SJCRH30 (cell line): ENCODE measurements around the gene AMOTL2. TPM values are rescaled to one million over a fixed set of nuclear protein-coding genes. Genes with fewer than 3 reads are reported as not detected.

ENCODE experiments used
- DNase-seq, 2 experiments: peaks; one replicate each; pipeline ENCODE4 v3.0.0-alpha.2; 2015 to 2020
- H3K27ac ChIP-seq: fragments of 250-450 bp; sonication (Bioruptor Pico); 2 replicates; pipeline ENCODE4 v1.5.1; 2020; ENCODE audit warnings: mild to moderate bottlenecking, moderate library complexity
- H3K27me3 ChIP-seq: fragments of 250-450 bp; sonication (Bioruptor Pico); 2 replicates; pipeline ENCODE4 v1.5.1; 2020; ENCODE audit warnings: mild to moderate bottlenecking, moderate library complexity
- H3K36me3 ChIP-seq: fragments of 250-450 bp; sonication (Bioruptor Pico); 2 replicates; pipeline ENCODE4 v1.5.1; 2020; ENCODE audit warnings: mild to moderate bottlenecking, moderate library complexity
- H3K4me1 ChIP-seq: fragments of 250-450 bp; sonication (Bioruptor Pico); 2 replicates; pipeline ENCODE4 v1.5.1; 2020; ENCODE audit warnings: mild to moderate bottlenecking, moderate library complexity
- H3K4me3 ChIP-seq: fragments of 250-450 bp; sonication (Bioruptor Pico); 2 replicates; pipeline ENCODE4 v1.5.1; 2020; ENCODE audit warnings: mild to moderate bottlenecking, moderate library complexity
- H3K9me3 ChIP-seq: fragments of 250-450 bp; sonication (Bioruptor Pico); replicated peaks from 2 replicates; pipeline ENCODE4 v1.5.1; 2020; ENCODE audit warnings: mild to moderate bottlenecking, moderate library complexity
- total RNA-seq: library from RNA; depleted of rRNA; stranded (reverse); fragments of >200 nt; shearing (Covaris generic); gene quantifications from 2 replicates; pipeline ENCODE4 v1.2.3, GENCODE V29; 2014; rRNA removed

The AMOTL2 gene
- 18.8 and 19.0 TPM in 2 replicates for total RNA-seq

GRCh38 chr3:134374105-134374790, at the start of gene AMOTL2:
Gene AMOTL2 (minus strand): TSS chr3:134374447. CDS start chr3:134371433, 3,014 bp downstream.
- H3K4me1 ChIP-seq: peaks cover 7% of the 10 kb centered on the region; the same call in 1 of the 2 replicates
- H3K27me3 ChIP-seq: no peaks in the 10 kb centered on the region
- H3K9me3 ChIP-seq: no peaks in the 10 kb centered on the region
- H3K36me3 ChIP-seq: peaks cover 30% of the 10 kb centered on the region
- H3K4me3 ChIP-seq: peak within 1 kb of the TSS; percentile 88
- DNase-seq: peak; percentile 94 to 95
- H3K27ac ChIP-seq: peak within 1 kb of the TSS; percentile 99

- H3K4me3 ChIP-seq: no peak overlapping the region
- H3K4me1 ChIP-seq: peaks cover 24% of the 10 kb centered on the region
- no peaks in the 10 kb centered on the region for H3K27me3 ChIP-seq
- DNase-seq: peak; percentile 77 to 80
- no peaks in the 10 kb centered on the region for H3K9me3 ChIP-seq
- H3K27ac ChIP-seq: no peak overlapping the region
- no peaks in the 10 kb centered on the region for H3K36me3 ChIP-seq
Measured at GRCh38 chr3:134423153-134423552, 48.9 kb upstream of the AMOTL2 start.

- H3K27ac ChIP-seq: no peak overlapping the region
- no peaks in the 10 kb centered on the region; the same call in 1 of the 2 replicates for H3K36me3 ChIP-seq
- no peak overlapping the region for H3K4me3 ChIP-seq
- DNase-seq: no peak
- H3K27me3 ChIP-seq: peaks cover 4% of the 10 kb centered on the region; the same call in 1 of the 2 replicates
- peaks cover 14% of the 10 kb centered on the region for H3K4me1 ChIP-seq
- H3K9me3 ChIP-seq: 0 out of 2 replicates have a peak, but pooled peaks cover 2% of the 10 kb centered on the region
Measured at GRCh38 chr3:134419960-134420321, 45.7 kb upstream of the AMOTL2 start.

GRCh38 chr3:134419214-134419959, 45.1 kb upstream of the AMOTL2 start:
- DNase-seq: peak; percentile 21 to 45
- H3K4me3 ChIP-seq: no peak overlapping the region
- 0 out of 2 replicates have a peak, but pooled peaks cover 5% of the 10 kb centered on the region for H3K9me3 ChIP-seq
- no peak overlapping the region for H3K27ac ChIP-seq
- peaks cover 4% of the 10 kb centered on the region; the same call in 1 of the 2 replicates for H3K27me3 ChIP-seq
- H3K4me1 ChIP-seq: peaks cover 14% of the 10 kb centered on the region
- H3K36me3 ChIP-seq: no peaks in the 10 kb centered on the region; the same call in 1 of the 2 replicates

- DNase-seq: no peak
- no peak overlapping the region for H3K4me3 ChIP-seq
- H3K27me3 ChIP-seq: no peaks in the 10 kb centered on the region
- H3K36me3 ChIP-seq: no peaks in the 10 kb centered on the region
- peaks cover 10% of the 10 kb centered on the region; the same call in 1 of the 2 replicates for H3K4me1 ChIP-seq
- no peak overlapping the region for H3K27ac ChIP-seq
- no peaks in the 10 kb centered on the region for H3K9me3 ChIP-seq
Measured at GRCh38 chr3:134409041-134409440, 34.8 kb upstream of the AMOTL2 start.

- H3K27ac ChIP-seq: peak overlapping the region; percentile 69
- no peaks in the 10 kb centered on the region for H3K36me3 ChIP-seq
- H3K4me1 ChIP-seq: peaks cover 10% of the 10 kb centered on the region; the same call in 1 of the 2 replicates
- no peaks in the 10 kb centered on the region for H3K27me3 ChIP-seq
- H3K9me3 ChIP-seq: peaks cover 2% of the 10 kb centered on the region
- DNase-seq: no peak
- H3K4me3 ChIP-seq: peak overlapping the region; percentile 51
Measured at GRCh38 chr3:134407239-134407625, 33.0 kb upstream of the AMOTL2 start.

- Histone ChIP-seq H3K27me3 (no peaks in the 10 kb centered on the region), H3K36me3 (no peaks in the 10 kb centered on the region), H3K4me3 (peak overlapping the region; percentile 51), H3K4me1 (peaks cover 10% of the 10 kb centered on the region; the same call in 1 of the 2 replicates), H3K9me3 (peaks cover 8% of the 10 kb centered on the region), H3K27ac (peak overlapping the region; percentile 69)
- peak; percentile 79 to 84 for DNase-seq
Measured at GRCh38 chr3:134406331-134407238, 32.3 kb upstream of the AMOTL2 start.

GRCh38 chr3:134404366-134404885, 30.2 kb upstream of the AMOTL2 start:
- H3K36me3 ChIP-seq: 0 out of 2 replicates have a peak, but pooled peaks cover 2% of the 10 kb centered on the region
- no peak for DNase-seq
- peaks cover 15% of the 10 kb centered on the region for H3K9me3 ChIP-seq
- no peak overlapping the region for H3K27ac ChIP-seq
- no peaks in the 10 kb centered on the region for H3K27me3 ChIP-seq
- no peak overlapping the region for H3K4me3 ChIP-seq
- H3K4me1 ChIP-seq: peaks cover 10% of the 10 kb centered on the region; the same call in 1 of the 2 replicates

- H3K4me1 ChIP-seq: no peaks in the 10 kb centered on the region
- H3K27me3 ChIP-seq: no peaks in the 10 kb centered on the region
- DNase-seq: no peak
- no peak overlapping the region for H3K27ac ChIP-seq
- peaks cover 15% of the 10 kb centered on the region for H3K9me3 ChIP-seq
- H3K36me3 ChIP-seq: 0 out of 2 replicates have a peak, but pooled peaks cover 2% of the 10 kb centered on the region
- H3K4me3 ChIP-seq: no peak overlapping the region
Measured at GRCh38 chr3:134397755-134398154, 23.5 kb upstream of the AMOTL2 start.

GRCh38 chr3:134395103-134395502, 20.9 kb upstream of the AMOTL2 start:
- Histone ChIP-seq H3K4me1 (peaks cover 10% of the 10 kb centered on the region), H3K27me3 (no peaks in the 10 kb centered on the region), H3K36me3 (no peaks in the 10 kb centered on the region), H3K9me3 (peaks cover 3% of the 10 kb centered on the region; the same call in 1 of the 2 replicates), H3K4me3 (no peak overlapping the region), H3K27ac (no peak overlapping the region)
- DNase-seq: no peak

- Histone ChIP-seq H3K27ac (no peak overlapping the region), H3K36me3 (no peaks in the 10 kb centered on the region), H3K9me3 (peaks cover 4% of the 10 kb centered on the region; the same call in 1 of the 2 replicates), H3K4me1 (peaks cover 10% of the 10 kb centered on the region), H3K27me3 (no peaks in the 10 kb centered on the region), H3K4me3 (no peak overlapping the region)
- no peak for DNase-seq
Measured at GRCh38 chr3:134394380-134394779, 20.1 kb upstream of the AMOTL2 start.

- peaks cover 10% of the 10 kb centered on the region for H3K4me1 ChIP-seq
- DNase-seq: no peak
- H3K27me3 ChIP-seq: no peaks in the 10 kb centered on the region
- H3K9me3 ChIP-seq: peaks cover 4% of the 10 kb centered on the region; the same call in 1 of the 2 replicates
- H3K27ac ChIP-seq: no peak overlapping the region
- no peaks in the 10 kb centered on the region for H3K36me3 ChIP-seq
- no peak overlapping the region for H3K4me3 ChIP-seq
Measured at GRCh38 chr3:134393074-134393473, 18.8 kb upstream of the AMOTL2 start.

GRCh38 chr3:134392336-134392983, 18.2 kb upstream of the AMOTL2 start:
- Histone ChIP-seq H3K4me3 (no peak overlapping the region), H3K27ac (no peak overlapping the region), H3K27me3 (no peaks in the 10 kb centered on the region), H3K4me1 (peaks cover 10% of the 10 kb centered on the region), H3K9me3 (peaks cover 4% of the 10 kb centered on the region; the same call in 1 of the 2 replicates), H3K36me3 (no peaks in the 10 kb centered on the region)
- DNase-seq: peak; percentile 37 to 73
